Retinal pigment epithelial cell (primary cell): Measurements from ENCODE around the gene TCF23.
"Not testable (repeated sequence)": the region's sequence is repeated elsewhere in the genome, so short reads cannot be mapped to it uniquely, and the experiment has no call there.

ENCODE experiments used
- DNase-seq: peaks from one replicate; pipeline ENCODE4 v3.0.0-alpha.2; 2010; ENCODE audit warnings: low read depth
- H3K4me3 ChIP-seq: 2 replicates; pipeline ENCODE4 v1.5.1; 2011; ENCODE audit warnings: mild to moderate bottlenecking, low read length, control low read depth, moderate library complexity
- TF ChIP-seq, protein P1 (sequence below): conservative IDR thresholded peaks from 2 replicates; pipeline ENCODE4 v1.5.1; 2011; ENCODE audit warnings: low read depth, low read length, control low read depth, inconsistent platforms

Gene TCF23

GRCh38 chr2:27186613-27187345 lies 38.0 kb downstream of the TCF23 start:
- no peak for DNase-seq
- TF ChIP-seq, protein P1, sequence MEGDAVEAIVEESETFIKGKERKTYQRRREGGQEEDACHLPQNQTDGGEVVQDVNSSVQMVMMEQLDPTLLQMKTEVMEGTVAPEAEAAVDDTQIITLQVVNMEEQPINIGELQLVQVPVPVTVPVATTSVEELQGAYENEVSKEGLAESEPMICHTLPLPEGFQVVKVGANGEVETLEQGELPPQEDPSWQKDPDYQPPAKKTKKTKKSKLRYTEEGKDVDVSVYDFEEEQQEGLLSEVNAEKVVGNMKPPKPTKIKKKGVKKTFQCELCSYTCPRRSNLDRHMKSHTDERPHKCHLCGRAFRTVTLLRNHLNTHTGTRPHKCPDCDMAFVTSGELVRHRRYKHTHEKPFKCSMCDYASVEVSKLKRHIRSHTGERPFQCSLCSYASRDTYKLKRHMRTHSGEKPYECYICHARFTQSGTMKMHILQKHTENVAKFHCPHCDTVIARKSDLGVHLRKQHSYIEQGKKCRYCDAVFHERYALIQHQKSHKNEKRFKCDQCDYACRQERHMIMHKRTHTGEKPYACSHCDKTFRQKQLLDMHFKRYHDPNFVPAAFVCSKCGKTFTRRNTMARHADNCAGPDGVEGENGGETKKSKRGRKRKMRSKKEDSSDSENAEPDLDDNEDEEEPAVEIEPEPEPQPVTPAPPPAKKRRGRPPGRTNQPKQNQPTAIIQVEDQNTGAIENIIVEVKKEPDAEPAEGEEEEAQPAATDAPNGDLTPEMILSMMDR, result no peak
- no peak overlapping the region for H3K4me3 ChIP-seq

- H3K4me3 ChIP-seq, result no peak overlapping the region
- no peak for DNase-seq
- TF ChIP-seq, protein P1, result no peak
Observed at GRCh38 chr2:27189989-27190388, 41.2 kb downstream of the TCF23 start.

GRCh38 chr2:27191070-27191829 lies 42.4 kb downstream of the TCF23 start:
- TF ChIP-seq, protein P1, result peak; percentile 85
- no peak overlapping the region for H3K4me3 ChIP-seq
- no peak for DNase-seq

GRCh38 chr2:27194538-27195354 lies 45.9 kb downstream of the TCF23 start:
- DNase-seq, result no peak
- TF ChIP-seq, protein P1, result no peak
- H3K4me3 ChIP-seq, result no peak overlapping the region

DNA sequence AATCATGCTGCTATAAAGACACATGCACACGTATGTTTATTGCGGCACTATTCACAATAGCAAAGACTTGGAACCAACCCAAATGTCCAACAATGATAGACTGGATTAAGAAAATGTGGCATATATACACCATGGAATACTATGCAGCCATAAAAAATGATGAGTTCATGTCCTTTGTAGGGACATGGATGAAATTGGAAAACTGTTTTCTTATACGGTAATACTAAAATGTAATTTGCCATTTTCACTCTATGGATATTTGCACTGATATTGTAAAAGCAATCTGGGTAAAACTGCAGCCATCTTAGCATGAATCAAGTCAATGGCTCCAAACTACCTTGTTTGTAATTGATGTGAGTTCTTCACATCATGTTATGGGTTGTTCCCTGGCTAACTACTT lies 47.0 kb downstream of the TCF23 start:
- DNase-seq, result not testable (repeated sequence)

DNA sequence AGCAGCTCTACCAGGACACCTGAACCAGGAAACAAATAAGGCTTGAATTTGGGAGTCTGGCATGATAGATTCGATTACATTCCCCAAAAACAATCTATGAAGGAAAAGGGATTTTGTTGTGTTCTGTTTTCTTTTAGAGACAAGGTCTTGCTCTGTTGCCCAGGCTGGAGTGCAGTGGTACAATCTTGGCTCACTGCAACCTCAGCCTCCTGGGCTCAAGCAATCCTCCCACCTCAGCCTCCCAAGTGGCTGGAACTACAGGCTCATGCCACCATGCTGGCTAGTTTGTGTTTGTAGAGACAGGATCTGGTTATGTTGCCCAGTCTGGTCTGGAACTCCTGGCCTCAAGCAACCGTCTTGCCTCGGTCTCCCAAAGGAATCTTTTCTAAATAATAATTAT lies 49.3 kb downstream of the TCF23 start:
- DNase-seq, H3K4me3 ChIP-seq: not testable (repeated sequence)

More for the DNA sequence above, 47.0 kb downstream of the TCF23 start:
- H3K4me3 ChIP-seq, result not testable (repeated sequence)

DNA sequence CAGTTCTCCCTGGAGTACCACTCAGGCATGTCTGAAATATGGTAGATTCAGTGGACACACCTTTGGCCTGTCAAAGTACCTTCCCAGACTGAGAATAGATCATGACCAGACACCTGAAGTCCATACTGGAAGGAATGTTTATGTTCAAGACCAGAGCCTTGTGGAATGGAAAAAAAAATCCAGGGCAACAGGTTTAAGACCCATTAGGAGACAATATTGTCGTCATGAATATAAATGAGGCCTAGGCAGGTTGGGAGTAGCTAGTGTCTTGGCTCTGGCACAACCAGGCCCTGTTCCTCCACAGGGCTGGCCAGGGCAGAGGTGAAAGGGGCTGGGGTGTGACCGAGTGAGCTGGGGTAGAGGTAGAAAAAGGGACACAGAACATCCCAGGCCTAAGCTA lies 49.8 kb downstream of the TCF23 start:
- no peak overlapping the region for H3K4me3 ChIP-seq
- TF ChIP-seq, protein P1, result no peak
- DNase-seq, result no peak
